DND-41 (cell line): Measurements from ENCODE around the gene HSD17B14.

Source experiments
- ATAC-seq: fragments of 200-7000 bp; cut with Tn5 transposase; 3 replicates; pipeline ENCODE4 v1.9.1; 2021; ENCODE audit warnings: low read depth; ENCODE audit not compliant: insufficient read depth
- DNase-seq: peaks from one replicate; pipeline ENCODE4 v3.0.0-alpha.2; 2020
- H2AFZ ChIP-seq: 2 replicates; pipeline ENCODE4 v1.6.0; 2012; ENCODE audit warnings: low read depth, low read length
- H3K27ac ChIP-seq: 2 replicates; pipeline ENCODE4 v1.5.1; 2012; ENCODE audit warnings: low read length, inconsistent platforms
- H3K27me3 ChIP-seq: fragments of 200-600 bp; sonication (generic); 2 replicates; pipeline ENCODE4 v1.6.0; 2012; ENCODE audit warnings: low read length, mild to moderate bottlenecking, inconsistent platforms; ENCODE audit not compliant: insufficient read depth, poor library complexity
- H3K36me3 ChIP-seq: 2 replicates; pipeline ENCODE4 v1.5.1; 2012; ENCODE audit warnings: low read length, inconsistent platforms; ENCODE audit not compliant: insufficient read depth
- H3K4me1 ChIP-seq: 2 replicates; pipeline ENCODE4 v1.5.1; 2012; ENCODE audit warnings: mild to moderate bottlenecking, low read length; ENCODE audit not compliant: insufficient read depth
- H3K4me2 ChIP-seq: 2 replicates; pipeline ENCODE4 v1.6.0; 2012; ENCODE audit warnings: mild to moderate bottlenecking, moderate library complexity, low read length, inconsistent platforms; ENCODE audit not compliant: insufficient read depth
- H3K4me3 ChIP-seq, 2 experiments: fragments of 200-600 bp in 1 of 2; shearing (Covaris generic) in 1 of 2; 2 replicates each; pipeline ENCODE4 v1.5.1; 2012 to 2016; ENCODE audit warnings: inconsistent platforms in 2 of 2, low read length in 2 of 2, mild to moderate bottlenecking in 2 of 2, low read depth in 1 of 2, moderate library complexity in 1 of 2
- H3K79me2 ChIP-seq: 2 replicates; pipeline ENCODE4 v1.6.0; 2012; ENCODE audit warnings: low read length, inconsistent platforms; ENCODE audit not compliant: insufficient read depth
- H3K9ac ChIP-seq: 2 replicates; pipeline ENCODE4 v1.6.0; 2012; ENCODE audit warnings: low read depth, mild to moderate bottlenecking, inconsistent platforms, low read length, moderate library complexity
- H3K9me3 ChIP-seq: 2 replicates; pipeline ENCODE4 v1.5.1; 2012; ENCODE audit warnings: low read length, moderate library complexity, mild to moderate bottlenecking, inconsistent platforms; ENCODE audit not compliant: insufficient read depth, severe bottlenecking
- H4K20me1 ChIP-seq: 2 replicates; pipeline ENCODE4 v1.6.0; 2012; ENCODE audit warnings: low read length; ENCODE audit not compliant: insufficient read depth
- EZH2 ChIP-seq: IDR thresholded peaks from 3 replicates; pipeline ENCODE4 v1.6.1; 2012; ENCODE audit warnings: borderline replicate concordance, low read depth, mild to moderate bottlenecking, moderate library complexity, low read length, inconsistent platforms; ENCODE audit not compliant: severe bottlenecking
- TF ChIP-seq, protein P1 (sequence below): IDR thresholded peaks from 2 replicates; pipeline ENCODE4 v1.5.1; 2012; ENCODE audit warnings: borderline replicate concordance, low read length, moderate library complexity, mild to moderate bottlenecking; ENCODE audit not compliant: poor library complexity, severe bottlenecking; ENCODE audit errors: extremely low read depth

The HSD17B14 gene

DNA sequence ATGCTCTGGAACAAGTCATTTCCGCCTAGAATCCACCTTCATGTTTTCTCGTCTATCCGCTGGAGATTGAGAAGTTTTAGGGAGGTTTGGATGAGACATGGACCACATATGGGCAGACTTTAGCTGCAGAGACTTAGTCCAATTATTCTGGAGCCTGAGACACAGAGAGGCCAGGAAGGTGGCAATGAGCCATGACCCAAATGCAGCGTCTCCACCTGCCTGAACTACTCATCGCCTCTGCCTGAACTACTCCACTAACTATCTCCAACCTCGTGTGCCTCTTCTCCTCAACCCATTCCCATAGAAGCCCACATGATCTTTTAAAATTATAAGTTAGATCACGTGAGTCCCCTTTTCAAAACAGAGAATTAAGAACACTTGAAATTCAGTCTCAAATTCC is 26.5 kb upstream of the HSD17B14 start:
- Histone ChIP-seq H3K9me3 (no peaks in the 10 kb centered on the region), H3K79me2 (no peaks in the 10 kb centered on the region), H3K4me3 (no peak overlapping the region), H3K9ac (no peak overlapping the region), H3K27me3 (peaks cover 10% of the 10 kb centered on the region), H3K4me1 (no peaks in the 10 kb centered on the region), H4K20me1 (no peaks in the 10 kb centered on the region), H2AFZ (no peak overlapping the region), H3K4me2 (no peak overlapping the region), H3K36me3 (no peaks in the 10 kb centered on the region), H3K27ac (no peak overlapping the region)
- DNase-seq: no peak
- no peak for ATAC-seq
- TF ChIP-seq, protein P1, sequence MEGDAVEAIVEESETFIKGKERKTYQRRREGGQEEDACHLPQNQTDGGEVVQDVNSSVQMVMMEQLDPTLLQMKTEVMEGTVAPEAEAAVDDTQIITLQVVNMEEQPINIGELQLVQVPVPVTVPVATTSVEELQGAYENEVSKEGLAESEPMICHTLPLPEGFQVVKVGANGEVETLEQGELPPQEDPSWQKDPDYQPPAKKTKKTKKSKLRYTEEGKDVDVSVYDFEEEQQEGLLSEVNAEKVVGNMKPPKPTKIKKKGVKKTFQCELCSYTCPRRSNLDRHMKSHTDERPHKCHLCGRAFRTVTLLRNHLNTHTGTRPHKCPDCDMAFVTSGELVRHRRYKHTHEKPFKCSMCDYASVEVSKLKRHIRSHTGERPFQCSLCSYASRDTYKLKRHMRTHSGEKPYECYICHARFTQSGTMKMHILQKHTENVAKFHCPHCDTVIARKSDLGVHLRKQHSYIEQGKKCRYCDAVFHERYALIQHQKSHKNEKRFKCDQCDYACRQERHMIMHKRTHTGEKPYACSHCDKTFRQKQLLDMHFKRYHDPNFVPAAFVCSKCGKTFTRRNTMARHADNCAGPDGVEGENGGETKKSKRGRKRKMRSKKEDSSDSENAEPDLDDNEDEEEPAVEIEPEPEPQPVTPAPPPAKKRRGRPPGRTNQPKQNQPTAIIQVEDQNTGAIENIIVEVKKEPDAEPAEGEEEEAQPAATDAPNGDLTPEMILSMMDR: no peak
- no peak for TF ChIP-seq EZH2

DNA sequence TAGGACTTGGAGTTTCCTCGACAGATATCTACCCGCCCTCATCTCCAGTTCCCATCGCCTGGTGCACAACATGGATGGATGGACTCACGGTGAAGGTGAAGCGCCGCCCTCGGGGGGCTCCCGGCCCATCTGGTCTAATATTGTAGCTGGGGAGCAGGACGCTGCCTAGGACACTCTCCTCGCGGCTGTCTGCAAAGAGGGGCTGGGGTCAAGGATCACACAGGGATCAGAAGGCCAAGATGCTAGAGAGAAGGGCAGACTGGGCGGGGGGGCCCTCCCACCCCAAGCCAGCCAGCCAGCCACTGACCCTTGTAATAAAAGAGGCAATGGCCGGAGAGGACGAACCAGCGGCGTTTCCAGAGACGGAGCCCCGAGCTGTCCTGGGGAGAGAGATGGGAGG is 25.0 kb upstream of the HSD17B14 start:
- no peaks in the 10 kb centered on the region for H3K9me3 ChIP-seq
- no peaks in the 10 kb centered on the region for H4K20me1 ChIP-seq
- no peaks in the 10 kb centered on the region for H3K79me2 ChIP-seq
- no peak for DNase-seq
- H3K4me1 ChIP-seq: no peaks in the 10 kb centered on the region
- no peaks in the 10 kb centered on the region for H3K27me3 ChIP-seq
- H3K4me3 ChIP-seq: no peak overlapping the region
- ATAC-seq: no peak
- H3K4me2 ChIP-seq: no peak overlapping the region
- no peak overlapping the region for H3K27ac ChIP-seq
- no peak overlapping the region for H3K9ac ChIP-seq
- TF ChIP-seq EZH2: no peak
- TF ChIP-seq, protein P1: no peak
- no peak overlapping the region for H2AFZ ChIP-seq
- H3K36me3 ChIP-seq: no peaks in the 10 kb centered on the region

DNA sequence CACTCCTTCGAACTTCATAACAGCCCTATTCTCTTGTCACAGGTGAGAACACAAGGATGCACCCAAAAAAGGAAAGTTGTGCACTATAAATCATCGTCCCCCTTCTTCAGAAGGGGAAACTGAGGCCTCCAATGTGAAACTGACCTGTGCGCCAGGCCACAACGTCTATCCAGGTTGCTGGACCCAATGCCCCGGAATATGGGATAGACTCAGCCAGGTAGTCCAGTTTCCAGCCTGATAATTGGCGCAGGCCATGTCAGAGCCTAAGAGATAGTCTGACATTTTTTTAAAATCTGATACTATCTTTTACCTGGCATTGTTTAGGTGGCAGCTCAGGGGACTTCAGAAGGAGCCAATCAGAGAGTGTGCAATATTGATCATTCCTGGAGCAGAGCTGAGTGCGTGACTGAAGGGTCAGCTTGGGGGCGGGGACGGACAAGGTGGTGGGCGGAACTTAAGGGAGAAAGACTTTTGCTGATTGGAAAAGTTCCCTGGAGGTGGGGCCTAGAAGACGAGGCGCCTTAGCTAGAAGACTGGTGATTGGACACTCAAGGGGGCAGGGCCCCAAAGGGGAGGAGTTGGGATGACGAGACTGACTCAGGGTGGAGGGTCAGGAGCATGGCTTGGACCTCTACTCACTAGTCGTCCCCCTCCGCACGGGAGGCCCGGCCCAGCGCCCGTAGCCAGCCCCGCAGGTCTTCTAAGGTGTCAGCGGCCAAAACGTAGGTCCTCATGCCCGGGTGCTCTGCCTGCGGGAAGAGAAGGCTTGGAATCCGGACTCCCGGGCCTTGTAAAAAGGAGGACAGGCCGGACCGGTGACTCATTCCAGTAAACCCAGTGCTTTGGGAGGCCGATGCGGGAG is 23.7 kb upstream of the HSD17B14 start:
- Histone ChIP-seq H3K4me1 (no peaks in the 10 kb centered on the region), H3K79me2 (no peaks in the 10 kb centered on the region), H3K27ac (no peak overlapping the region), H2AFZ (no peak overlapping the region), H3K4me2 (no peak overlapping the region), H3K27me3 (no peaks in the 10 kb centered on the region), H3K36me3 (no peaks in the 10 kb centered on the region), H3K4me3 (no peak overlapping the region), H3K9ac (no peak overlapping the region), H3K9me3 (no peaks in the 10 kb centered on the region), H4K20me1 (no peaks in the 10 kb centered on the region)
- TF ChIP-seq, protein P1: no peak
- no peak for TF ChIP-seq EZH2
- ATAC-seq: no peak
- no peak for DNase-seq
